DMS79 treated with DMSO at 0.1 percent for 48 hours (cell line): ENCODE measurements around the gene HSPA1B.
"Not testable (repeated sequence)": the region's sequence is repeated elsewhere in the genome, so short reads cannot be mapped to it uniquely, and the experiment has no call there.

Source experiments
- DNase-seq: peaks from one replicate; lab custom pipeline; 2025; lab: John Stamatoyannopoulos, UW

The HSPA1B gene

DNA sequence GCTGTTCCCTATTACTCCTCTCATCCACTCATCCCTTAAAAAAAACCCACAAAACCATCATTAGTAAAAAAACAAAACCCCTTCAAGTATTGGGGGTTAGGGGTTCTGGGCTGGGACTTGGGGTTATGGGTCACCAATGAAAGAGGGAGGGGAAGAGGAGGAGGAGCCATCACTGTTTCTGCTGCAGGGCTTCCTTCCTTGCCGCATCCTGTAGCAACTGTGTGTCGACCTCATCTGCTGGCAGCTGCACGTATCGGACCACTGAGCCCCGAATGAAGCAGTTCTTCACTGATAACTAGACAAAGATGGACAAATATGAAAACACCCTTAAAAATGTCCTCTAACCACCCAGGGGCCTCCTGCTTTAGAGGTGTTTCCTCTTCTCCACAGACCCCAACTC, 29.9 kb upstream of the HSPA1B start:
- no peak for DNase-seq

DNA sequence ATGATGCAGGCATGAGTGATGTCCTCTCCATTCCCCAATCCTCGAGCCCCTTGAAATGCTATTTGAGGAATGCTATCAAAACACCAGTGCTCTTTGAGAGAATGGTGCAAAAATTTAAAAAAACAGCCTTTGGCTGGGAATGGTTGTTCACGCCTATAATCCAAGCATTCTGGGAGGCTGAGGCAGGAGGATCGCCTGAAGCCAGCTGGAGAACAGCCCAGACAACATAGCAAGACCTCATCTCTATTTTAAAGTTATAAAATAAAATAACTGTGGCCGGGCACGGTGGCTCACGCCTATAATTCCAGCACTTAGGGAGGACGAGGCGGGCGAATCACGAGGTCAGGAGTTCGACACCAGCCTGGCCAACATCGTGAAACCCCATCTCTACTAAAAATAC, 27.8 kb upstream of the HSPA1B start:
- DNase-seq: no peak

DNA sequence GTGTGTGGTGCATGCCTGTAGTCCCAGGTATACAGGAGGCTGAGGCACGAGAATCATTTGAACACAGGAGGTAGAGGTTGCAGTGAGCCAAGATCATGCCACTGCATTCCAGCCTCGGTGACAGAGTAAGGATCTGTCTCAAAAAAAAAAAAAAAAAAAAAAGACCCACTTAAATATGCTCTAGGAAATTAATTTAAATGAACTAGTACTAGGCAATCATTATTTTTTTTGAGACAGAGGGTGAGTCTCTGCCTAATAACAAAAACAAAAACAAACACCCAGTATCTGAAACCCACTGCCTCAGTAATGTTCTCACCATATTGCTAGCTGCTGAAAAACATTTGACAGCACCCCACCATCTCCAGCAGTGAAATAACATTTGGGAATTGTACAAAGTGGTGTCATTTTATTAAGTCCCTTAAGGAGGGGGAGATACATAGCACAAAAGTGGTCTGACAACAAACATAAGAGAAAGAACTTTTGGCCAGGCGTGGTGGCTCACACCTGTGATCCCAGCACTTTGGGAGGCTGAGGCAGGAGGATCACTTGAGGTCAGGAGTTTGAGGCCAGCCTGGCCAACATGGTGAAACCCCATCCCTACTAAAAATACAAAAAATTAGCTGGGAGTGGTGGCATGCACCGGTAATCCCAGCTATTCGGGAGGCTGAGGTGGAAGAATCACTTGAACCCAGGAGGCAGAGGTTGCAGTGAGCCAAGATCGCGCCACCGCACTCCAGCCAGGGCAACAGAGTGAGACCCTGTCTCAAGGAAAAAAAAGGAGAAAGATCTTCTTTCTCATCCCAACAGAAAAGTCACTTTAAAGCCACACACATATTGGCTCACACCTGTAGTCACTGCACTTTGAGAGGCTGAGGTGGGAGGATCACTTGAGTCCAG, 26.3 kb upstream of the HSPA1B start:
- not testable (repeated sequence) for DNase-seq

DNA sequence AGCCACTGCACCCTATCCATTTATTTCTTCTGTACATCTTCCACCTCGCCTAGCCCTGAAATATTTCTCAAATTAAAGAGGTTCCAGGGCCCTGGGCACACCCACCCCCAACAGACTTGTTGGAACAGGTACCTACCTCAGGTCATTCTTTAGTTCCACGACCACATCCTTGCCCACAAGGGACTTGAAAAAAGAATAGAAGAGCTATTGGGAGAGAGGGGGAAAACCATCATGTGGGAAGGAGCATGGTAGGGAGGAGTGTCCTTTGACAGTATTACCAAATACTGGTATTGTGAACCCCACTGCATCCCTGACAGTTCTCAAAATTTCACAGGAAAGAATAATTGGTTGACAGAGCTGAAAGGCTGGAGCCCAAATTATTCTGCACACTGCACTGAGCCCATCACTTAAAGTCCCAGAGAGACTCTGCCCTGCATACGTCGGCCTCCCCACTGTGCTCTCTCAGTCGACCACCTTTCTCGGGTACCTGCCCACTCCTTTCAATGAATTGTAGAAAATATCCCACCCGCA, 21.5 kb upstream of the HSPA1B start:
- DNase-seq: no peak

DNA sequence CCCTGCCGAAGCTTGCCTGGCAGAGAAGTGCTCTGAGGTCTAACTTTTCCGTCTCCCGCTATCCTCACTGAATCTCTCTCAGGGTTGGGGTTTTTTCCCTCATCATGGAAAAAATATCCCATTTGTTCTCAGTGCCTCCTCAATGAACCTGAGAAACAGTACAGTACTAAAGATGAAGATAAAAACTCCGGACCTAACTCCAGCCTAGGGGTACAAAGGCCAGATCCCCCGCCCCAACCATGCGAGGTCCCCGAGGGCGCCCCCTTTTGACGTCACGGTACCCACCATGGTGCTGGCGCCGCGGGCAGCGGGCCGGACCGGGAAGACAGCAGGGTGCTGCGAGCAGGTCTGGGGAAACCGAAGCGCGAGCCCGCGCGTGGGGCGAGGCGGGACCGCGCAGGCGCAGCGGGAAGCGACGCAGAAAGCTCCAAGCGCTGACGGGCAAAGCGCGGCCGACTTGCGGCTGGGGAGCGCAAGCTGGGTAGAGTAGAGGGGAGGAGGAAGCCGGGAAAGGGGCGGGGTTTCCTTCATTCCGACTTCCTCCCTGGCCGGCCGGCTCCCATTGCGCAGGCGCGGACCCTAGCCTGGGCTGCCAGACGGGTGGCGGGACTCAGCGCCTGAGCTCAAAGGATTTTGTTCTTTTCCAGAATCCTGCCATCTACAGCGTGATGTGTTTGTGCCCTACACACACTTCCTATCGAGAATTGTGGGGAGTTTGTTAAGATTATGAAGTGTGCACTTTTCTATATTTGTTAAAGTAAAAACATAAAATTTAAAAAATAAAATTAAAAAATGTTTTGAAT, 20.9 kb upstream of the HSPA1B start, which contains the start of gene LSM2:
Gene LSM2 (minus strand): TSS at position 497 of the 803 bp plus-strand sequence. CDS start 209 bp downstream, at position 288.
- DNase-seq: peak; percentile 94

DNA sequence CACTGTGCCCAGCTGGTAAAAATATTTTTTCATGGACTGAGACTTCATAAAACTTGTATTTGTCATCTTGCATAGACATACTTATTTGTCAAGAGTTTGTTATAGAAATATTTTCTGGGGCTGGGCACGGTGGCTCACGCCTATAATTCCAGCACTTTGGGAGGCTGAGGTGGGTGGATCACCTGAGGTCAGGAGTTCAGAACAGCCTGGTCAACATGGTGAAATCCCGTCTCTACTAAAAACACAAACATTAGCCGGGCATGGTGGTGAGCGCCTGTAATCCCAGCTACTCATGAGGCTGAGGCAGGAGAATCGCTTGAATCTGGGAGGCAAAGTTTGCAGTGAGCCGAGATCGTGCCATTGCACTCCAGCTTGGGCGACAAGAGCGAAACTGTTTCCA, 18.9 kb upstream of the HSPA1B start:
- not testable (repeated sequence) for DNase-seq

DNA sequence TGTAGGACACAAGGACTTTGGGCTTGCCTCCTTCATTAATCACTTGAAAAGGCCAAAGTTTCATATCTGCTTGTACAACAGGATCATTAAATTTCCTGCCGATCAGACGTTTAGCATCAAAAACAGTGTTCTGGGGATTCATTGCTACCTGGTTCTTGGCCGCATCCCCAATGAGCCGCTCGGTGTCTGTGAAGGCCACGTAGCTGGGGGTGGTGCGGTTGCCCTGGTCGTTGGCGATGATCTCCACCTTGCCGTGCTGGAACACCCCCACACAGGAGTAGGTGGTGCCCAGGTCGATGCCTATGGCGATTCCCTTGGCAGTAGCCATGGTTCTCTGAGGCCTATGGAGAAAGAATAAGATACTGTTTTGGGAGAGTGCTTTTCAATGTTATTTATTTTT, 15.9 kb upstream of the HSPA1B start:
- DNase-seq: no peak

DNA sequence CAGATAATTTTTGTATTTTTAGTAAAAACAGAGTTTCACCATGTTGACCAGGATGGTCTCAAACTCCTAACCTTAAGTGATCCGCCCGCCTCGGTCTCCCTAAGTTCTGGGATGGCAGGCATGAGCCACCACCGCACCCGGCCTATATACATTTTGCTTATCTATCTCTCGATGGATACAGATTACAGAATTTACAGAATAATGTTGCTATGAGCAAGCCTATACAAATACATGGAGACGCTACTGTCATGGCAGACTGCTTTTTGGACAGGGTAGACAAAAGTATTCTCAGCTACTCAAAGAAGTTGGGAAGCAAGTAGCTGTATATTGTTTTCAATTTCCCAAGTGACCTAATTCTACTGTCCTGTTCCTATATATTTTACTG, 14.1 kb upstream of the HSPA1B start:
- no peak for DNase-seq

DNA sequence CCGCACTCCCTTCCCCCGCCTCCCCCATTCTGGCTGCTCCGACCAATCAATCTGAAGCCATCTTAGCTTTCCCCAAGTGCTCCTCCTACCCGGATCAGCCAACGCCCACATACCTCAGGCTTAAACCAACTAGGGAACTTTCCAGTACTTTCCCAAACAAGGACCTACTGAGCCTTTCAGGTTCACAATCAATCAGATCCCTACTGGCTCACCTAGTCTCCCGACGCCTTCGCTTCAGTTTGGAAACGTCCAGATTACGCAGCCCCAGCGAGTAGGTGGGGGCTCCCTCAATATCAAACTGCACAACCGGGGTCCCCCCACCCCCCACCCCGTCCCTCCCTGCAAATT, 12.9 kb upstream of the HSPA1B start:
- peak; percentile 95 for DNase-seq

DNA sequence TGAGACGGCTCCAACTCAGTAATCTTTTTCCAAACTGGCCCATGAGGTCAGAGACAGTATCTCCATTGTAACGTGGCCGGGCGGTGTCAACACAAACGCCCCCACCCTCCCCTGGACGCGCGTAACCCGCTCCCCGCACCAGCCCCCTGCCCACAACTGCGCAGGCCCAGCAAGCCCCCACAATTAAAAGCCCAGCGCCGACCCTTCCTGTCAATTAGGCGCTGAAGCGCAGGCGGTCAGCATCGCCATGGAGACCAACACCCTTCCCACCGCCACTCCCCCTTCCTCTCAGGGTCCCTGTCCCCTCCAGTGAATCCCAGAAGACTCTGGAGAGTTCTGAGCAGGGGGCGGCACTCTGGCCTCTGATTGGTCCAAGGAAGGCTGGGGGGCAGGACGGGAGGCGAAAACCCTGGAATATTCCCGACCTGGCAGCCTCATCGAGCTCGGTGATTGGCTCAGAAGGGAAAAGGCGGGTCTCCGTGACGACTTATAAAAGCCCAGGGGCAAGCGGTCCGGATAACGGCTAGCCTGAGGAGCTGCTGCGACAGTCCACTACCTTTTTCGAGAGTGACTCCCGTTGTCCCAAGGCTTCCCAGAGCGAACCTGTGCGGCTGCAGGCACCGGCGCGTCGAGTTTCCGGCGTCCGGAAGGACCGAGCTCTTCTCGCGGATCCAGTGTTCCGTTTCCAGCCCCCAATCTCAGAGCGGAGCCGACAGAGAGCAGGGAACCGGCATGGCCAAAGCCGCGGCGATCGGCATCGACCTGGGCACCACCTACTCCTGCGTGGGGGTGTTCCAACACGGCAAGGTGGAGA, 12.3 kb upstream of the HSPA1B start, which contains the start of the genes HSPA1A and HSPA1L:
Gene HSPA1A (plus strand): TSS at position 519 of the 814 bp plus-strand sequence. CDS start 214 bp downstream, at position 733.
Gene HSPA1L (minus strand): TSS at position 259 of the 814 bp plus-strand sequence. CDS start 3,311 bp downstream, outside the sequence.
- peak; percentile 92 for DNase-seq

DNA sequence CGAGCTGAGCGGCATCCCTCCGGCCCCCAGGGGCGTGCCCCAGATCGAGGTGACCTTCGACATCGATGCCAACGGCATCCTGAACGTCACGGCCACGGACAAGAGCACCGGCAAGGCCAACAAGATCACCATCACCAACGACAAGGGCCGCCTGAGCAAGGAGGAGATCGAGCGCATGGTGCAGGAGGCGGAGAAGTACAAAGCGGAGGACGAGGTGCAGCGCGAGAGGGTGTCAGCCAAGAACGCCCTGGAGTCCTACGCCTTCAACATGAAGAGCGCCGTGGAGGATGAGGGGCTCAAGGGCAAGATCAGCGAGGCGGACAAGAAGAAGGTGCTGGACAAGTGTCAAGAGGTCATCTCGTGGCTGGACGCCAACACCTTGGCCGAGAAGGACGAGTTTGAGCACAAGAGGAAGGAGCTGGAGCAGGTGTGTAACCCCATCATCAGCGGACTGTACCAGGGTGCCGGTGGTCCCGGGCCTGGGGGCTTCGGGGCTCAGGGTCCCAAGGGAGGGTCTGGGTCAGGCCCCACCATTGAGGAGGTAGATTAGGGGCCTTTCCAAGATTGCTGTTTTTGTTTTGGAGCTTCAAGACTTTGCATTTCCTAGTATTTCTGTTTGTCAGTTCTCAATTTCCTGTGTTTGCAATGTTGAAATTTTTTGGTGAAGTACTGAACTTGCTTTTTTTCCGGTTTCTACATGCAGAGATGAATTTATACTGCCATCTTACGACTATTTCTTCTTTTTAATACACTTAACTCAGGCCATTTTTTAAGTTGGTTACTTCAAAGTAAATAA, 10.2 kb upstream of the HSPA1B start:
- DNase-seq: not testable (repeated sequence)

DNA sequence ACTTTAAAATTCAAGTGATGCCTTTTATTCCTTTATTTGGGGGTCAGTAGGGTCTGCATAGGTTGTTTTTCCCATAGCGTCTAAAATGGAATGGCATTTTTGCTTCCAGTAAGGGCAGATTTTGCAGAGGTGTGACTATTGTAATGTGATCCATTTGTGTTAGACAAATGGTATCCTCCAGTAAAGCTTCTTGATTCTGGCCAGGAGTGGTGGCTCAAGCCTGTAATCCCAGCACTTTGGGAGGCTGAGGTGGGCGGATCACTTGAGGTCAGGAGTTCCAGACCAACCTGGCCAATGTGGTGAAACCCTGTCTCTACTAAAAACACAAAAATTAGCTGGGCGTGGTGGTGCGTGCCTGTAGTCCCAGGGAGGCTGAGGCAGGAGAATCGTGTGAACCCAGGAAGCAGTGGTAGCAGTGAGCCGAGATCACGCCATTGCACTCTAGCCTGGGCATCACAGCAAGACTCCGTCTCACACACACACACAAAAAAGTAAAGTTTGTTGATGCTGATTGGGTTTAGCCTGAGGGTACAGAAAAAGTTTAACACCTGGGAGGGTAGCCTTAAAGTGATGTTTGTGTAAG, 9.5 kb upstream of the HSPA1B start:
- DNase-seq: not testable (repeated sequence)

DNA sequence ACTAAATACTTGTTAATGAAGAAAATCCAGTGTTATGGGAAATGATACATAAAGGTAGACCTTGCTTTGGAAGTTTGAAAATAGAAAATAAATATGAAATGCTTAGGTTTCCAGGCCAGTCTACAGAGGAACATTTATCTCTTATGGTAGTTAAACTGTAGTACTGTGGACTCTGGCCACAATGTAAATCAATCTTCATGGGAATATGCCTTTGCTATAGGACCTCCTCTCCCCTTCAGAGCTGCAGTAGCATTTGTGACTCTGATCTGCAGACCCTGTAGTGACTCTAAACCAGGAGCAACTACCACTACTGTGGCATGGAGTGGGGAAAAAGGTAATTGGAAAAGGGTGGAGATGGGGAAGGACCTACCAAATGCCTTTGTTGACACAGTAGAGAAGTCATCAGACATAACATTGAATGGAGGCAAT, 7.7 kb upstream of the HSPA1B start:
- DNase-seq: no peak

DNA sequence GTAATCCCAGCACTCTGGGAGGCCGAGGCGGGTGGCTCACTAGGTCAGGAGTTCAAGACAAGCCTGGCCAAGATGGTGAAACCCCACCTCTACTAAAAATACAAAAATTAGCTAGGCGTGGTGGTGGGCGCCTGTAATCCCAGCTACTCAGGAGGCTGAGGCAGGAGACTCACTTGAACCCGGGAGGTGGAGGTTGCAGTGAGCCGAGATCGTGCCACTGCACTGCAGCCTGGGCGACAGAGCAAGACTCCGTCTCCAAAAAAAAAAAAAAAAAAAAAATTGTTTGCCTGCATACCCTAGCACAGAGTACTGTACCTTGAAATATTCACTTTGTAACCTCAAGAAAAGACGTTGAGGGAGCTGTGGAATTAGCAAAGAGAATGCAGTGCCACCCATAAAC, 7.1 kb upstream of the HSPA1B start:
- not testable (repeated sequence) for DNase-seq

DNA sequence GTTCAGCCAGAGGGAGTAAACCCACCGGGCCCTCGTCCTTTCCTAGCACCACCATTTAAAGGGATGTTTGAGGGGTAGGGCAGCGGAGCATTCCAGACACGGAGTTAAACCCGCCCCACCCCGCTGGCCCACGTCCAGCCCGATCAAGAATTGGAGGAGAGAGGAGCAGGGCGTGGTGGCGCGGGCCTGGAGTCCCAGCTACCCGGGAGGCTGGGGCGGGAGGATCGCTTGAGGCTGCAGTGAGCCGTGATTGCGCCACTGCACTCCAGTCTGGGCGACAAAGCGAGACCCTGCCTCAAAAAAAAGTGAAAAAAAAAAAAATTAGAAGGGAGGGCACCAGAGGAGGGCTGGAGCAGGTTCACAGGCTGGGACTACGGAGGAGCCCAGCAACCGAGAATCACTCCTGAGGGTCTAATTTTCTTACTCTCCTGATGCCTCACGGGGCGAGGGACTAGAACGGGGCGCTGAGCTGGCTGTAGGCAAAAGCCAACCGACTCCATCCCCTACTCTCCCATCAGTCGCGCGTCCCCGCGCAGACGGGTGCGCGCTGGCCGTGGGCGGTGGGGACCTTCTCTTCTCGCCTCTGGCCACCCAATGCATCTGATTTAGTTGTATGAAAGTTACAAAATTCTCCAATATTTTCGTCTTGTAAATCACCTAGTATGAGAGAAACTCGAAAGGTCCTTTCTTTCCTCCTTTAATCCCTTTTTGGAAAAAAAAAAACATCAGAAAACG, 6.1 kb upstream of the HSPA1B start:
- DNase-seq: peak; percentile 25

DNA sequence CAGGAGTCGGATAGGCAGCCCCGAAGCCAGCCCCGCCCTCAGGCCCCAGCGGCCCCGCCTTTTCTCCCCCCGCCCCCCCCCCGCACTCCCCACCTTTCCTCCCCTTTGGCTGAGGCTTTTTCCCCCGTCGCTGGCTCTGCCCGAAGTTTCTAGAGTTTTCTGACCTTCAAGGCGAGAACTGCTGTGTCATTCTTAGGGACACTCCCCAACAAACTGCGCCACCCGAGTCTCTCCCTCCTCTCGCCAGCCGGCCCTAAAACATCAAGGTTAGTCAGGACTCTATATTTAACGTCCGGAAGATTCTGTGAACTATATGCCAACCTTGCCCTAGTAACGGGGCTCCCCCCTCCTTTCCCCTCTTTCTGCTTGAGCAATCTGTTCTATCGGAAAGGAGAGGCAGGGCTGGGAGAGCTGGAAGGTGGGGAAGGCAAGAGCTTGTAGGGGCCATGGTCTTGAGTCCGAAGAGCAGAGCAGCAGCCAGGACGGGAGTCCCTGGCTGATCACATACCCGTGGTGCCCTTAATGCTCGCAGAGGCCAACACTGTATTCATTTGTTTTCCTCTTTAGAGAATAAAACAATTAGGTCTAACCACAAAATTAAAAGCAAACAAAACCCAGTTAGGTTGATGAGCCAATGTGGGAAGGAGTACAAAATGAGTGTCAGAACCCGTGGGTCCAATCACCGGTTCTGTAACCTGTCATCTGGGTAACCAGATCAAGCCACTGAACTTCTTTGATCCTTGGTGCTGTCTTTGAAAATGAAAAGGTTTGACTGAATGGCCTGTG, 5.3 kb upstream of the HSPA1B start:
- DNase-seq: peak; percentile 4

DNA sequence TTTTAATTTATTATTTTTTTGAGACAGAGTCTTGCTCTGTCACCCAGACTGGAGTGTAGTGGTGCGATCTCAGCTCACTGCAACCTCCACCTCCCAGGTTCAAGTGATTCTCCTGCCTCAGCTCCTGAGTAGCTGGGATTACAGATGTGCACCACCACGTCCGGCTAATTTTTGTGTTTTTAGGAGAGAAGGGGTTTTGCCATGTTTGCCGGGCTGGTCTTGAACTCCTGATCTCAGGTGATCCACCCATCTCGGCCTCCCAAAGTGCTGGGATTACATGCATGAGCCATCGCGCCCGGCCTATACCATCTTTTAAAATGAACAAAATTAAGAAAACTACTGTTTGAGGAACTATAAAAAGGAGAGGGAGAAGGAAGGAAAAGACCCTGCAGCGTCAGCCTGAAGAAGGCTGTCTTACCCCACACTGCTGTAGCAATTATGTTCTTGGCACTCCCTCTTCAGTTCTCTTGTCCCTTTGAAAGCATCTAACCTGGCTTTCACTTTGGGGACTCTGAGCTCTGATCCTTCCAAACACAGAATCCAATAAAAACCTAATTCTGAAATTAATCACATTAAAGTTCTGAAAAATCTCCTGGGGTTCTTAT, 3.8 kb upstream of the HSPA1B start:
- DNase-seq: not testable (repeated sequence)

DNA sequence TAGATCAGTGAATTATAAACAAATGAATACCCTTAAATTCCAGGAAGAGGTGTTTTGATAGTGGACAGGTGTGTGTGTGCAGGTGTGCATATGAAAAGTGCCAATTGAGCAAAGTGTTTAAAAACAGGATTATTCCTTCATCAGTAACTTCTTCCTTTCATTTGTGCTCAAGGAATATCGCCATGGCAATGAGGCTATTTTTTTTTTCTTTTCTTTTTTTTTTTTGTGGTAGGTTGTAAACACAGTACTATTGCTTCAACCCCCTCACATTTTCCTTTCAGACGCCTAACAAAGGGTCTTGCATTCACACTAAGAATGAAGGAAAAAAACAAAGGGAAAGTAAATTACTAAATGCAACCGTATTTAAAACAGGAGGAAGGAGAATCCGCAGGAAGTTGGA, 2.0 kb upstream of the HSPA1B start:
- DNase-seq: no peak
